Keratinocyte (primary cell): Measurements from ENCODE around the gene TMF1. TPM values are rescaled to one million over a fixed set of nuclear protein-coding genes. Genes with fewer than 3 reads are reported as not detected.

Experiments used
- DNase-seq: peaks from one replicate; pipeline ENCODE4 v3.0.0-alpha.2; 2011; ENCODE audit warnings: low read depth, missing footprints, low spot score
- FAIRE-seq: peaks from 2 replicates; lab custom pipeline; 2011; peaks lifted over from hg19 to GRCh38; lab: Jason Lieb, UNC
- H2AFZ ChIP-seq: 2 replicates; pipeline ENCODE4 v1.6.0; 2012; ENCODE audit warnings: low read length, control low read depth, inconsistent platforms; ENCODE audit not compliant: control insufficient read depth
- H3K27ac ChIP-seq: 2 replicates; pipeline ENCODE4 v1.5.1; 2011; ENCODE audit warnings: low read length; ENCODE audit not compliant: control insufficient read depth, insufficient read depth
- H3K27me3 ChIP-seq: 3 replicates; pipeline ENCODE4 v1.6.0; 2011; ENCODE audit warnings: low read length; ENCODE audit not compliant: control insufficient read depth, insufficient read depth; ENCODE audit errors: extremely low read depth
- H3K36me3 ChIP-seq, 2 experiments: 2 replicates in 1 of 2; 3 replicates in 1 of 2; pipeline ENCODE4 v1.5.1; 2011; ENCODE audit warnings: low read length in 2 of 2, mild to moderate bottlenecking in 1 of 2; ENCODE audit not compliant: control insufficient read depth in 2 of 2, insufficient read depth in 2 of 2; ENCODE audit errors: extremely low read depth in 1 of 2
- H3K4me1 ChIP-seq: 3 replicates; pipeline ENCODE4 v1.5.1; 2011; ENCODE audit warnings: low read length; ENCODE audit not compliant: control insufficient read depth, insufficient read depth; ENCODE audit errors: extremely low read depth
- H3K4me2 ChIP-seq: 3 replicates; pipeline ENCODE4 v1.6.0; 2011; ENCODE audit warnings: low read depth, low read length; ENCODE audit not compliant: control insufficient read depth, insufficient read depth; ENCODE audit errors: extremely low read depth
- H3K4me3 ChIP-seq, 3 experiments: fragments of 200-600 bp in 1 of 3; sonication (generic) in 1 of 3; 2 replicates in 2 of 3; 3 replicates in 1 of 3; pipeline ENCODE4 v1.5.1; 2011 to 2016; ENCODE audit warnings: low read length in 3 of 3, mild to moderate bottlenecking in 3 of 3, control low read depth in 2 of 3, inconsistent platforms in 1 of 3, low read depth in 1 of 3, mixed read lengths in 1 of 3, mixed run types in 1 of 3, moderate library complexity in 1 of 3; ENCODE audit not compliant: control insufficient read depth in 2 of 3, insufficient read depth in 2 of 3; ENCODE audit errors: extremely low read depth in 1 of 3
- H3K79me2 ChIP-seq: 2 replicates; pipeline ENCODE4 v1.6.0; 2012; ENCODE audit warnings: low read length; ENCODE audit not compliant: control insufficient read depth, insufficient read depth
- H3K9ac ChIP-seq: 3 replicates; pipeline ENCODE4 v1.6.0; 2011; ENCODE audit warnings: low read length; ENCODE audit not compliant: control insufficient read depth, insufficient read depth; ENCODE audit errors: extremely low read depth
- H3K9me1 ChIP-seq: 3 replicates; pipeline ENCODE4 v1.6.0; 2011; ENCODE audit warnings: low read length; ENCODE audit not compliant: control insufficient read depth, insufficient read depth; ENCODE audit errors: extremely low read depth
- H3K9me3 ChIP-seq: 2 replicates; pipeline ENCODE4 v1.5.1; 2012; ENCODE audit warnings: low read depth, low read length; ENCODE audit not compliant: control insufficient read depth
- H4K20me1 ChIP-seq: 3 replicates; pipeline ENCODE4 v1.6.0; 2011; ENCODE audit warnings: low read length; ENCODE audit not compliant: control insufficient read depth, insufficient read depth; ENCODE audit errors: extremely low read depth
- EZH2 ChIP-seq: IDR thresholded peaks from one replicate; pipeline ENCODE4 v1.6.1; 2012; ENCODE audit warnings: inconsistent platforms, mild to moderate bottlenecking, low read length, moderate library complexity
- dilution Hi-C: fragments of 300-500 bp; cut with MboI; formaldehyde crosslinking; loops from one replicate; pipeline ENCODE4 v1.7.0; 2020; ENCODE audit warnings: low sequenced_read_pairs; ENCODE audit not compliant: extremely low pct_ligation_motif_present
- polyA plus RNA-seq, 5 experiments: library from polyadenylated mRNA; depleted of rRNA in 3 of 5; stranded (reverse) in 3 of 5; stranded (forward) in 1 of 5; unstranded in 1 of 5; fragments of >200 nt; gene quantifications; 1 replicate in 1 of 5; 2 replicates in 3 of 5; 3 replicates in 1 of 5; pipeline versions ENCODE4 v1.2.1 to v1.2.3, GENCODE V29; 2011 to 2012; ENCODE audit warnings: missing spikeins in 2 of 5, low read depth in 1 of 5, low replicate concordance in 1 of 5
- TF ChIP-seq, protein P1 (sequence below), 3 experiments: IDR thresholded peaks in 1 of 3; conservative IDR thresholded peaks in 1 of 3; optimal IDR thresholded peaks in 1 of 3; 2 replicates in 2 of 3; 3 replicates in 1 of 3; pipeline versions ENCODE3 to v1.5.1; 2011; ENCODE audit warnings: low read length in 3 of 3, mild to moderate bottlenecking in 3 of 3, moderate library complexity in 2 of 3, control low read depth in 1 of 3, inconsistent platforms in 1 of 3; ENCODE audit not compliant: insufficient read depth in 2 of 3; ENCODE audit errors: extremely low read depth in 1 of 3

The TMF1 gene
- polyA plus RNA-seq, 1 donor (not counting 4 experiments of a cell fraction or from before 2014, with no cell fraction given), result 13.7 TPM

DNA sequence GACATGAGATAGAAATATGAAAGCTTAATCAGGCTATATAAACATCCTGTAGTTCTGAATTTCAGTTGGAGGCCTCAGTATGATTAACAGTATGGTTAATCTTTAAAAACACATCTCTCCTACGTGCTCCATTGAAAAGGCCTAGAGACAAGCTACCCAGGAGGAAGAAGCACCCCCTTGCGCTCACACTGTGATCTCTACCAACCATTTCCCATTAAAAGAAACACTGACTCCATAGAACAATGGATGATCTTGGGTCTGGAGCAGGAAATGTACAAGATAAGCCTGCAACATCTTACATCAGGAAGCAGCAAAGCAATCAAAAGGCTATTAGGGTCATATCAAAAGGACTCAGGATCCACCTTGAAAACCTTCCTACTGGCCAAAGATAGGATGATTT is 35.2 kb downstream of the TMF1 start:
- no peak overlapping the region for H3K9ac ChIP-seq
- FAIRE-seq (no peak), DNase-seq (no peak)
- no peak overlapping the region for H3K4me3 ChIP-seq
- peaks cover 0 to 4% of the 10 kb centered on the region in 2 experiments for H3K36me3 ChIP-seq
- H3K4me1 ChIP-seq, result peaks cover 14% of the 10 kb centered on the region
- TF ChIP-seq, protein P1, sequence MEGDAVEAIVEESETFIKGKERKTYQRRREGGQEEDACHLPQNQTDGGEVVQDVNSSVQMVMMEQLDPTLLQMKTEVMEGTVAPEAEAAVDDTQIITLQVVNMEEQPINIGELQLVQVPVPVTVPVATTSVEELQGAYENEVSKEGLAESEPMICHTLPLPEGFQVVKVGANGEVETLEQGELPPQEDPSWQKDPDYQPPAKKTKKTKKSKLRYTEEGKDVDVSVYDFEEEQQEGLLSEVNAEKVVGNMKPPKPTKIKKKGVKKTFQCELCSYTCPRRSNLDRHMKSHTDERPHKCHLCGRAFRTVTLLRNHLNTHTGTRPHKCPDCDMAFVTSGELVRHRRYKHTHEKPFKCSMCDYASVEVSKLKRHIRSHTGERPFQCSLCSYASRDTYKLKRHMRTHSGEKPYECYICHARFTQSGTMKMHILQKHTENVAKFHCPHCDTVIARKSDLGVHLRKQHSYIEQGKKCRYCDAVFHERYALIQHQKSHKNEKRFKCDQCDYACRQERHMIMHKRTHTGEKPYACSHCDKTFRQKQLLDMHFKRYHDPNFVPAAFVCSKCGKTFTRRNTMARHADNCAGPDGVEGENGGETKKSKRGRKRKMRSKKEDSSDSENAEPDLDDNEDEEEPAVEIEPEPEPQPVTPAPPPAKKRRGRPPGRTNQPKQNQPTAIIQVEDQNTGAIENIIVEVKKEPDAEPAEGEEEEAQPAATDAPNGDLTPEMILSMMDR (optimal IDR thresholded peaks at IDR 0.05 in 1 of 3, IDR thresholded peaks at IDR 0.05 in 1 of 3, conservative IDR thresholded peaks at IDR 0.05 in 1 of 3; ENCODE audit: extremely low read depth in 1 of 3, insufficient read depth in 2 of 3, low read length in 3 of 3), result no peak
- no peak for TF ChIP-seq EZH2
- peaks cover 13% of the 10 kb centered on the region for H3K79me2 ChIP-seq
- H3K9me1 ChIP-seq, result no peaks in the 10 kb centered on the region
- dilution Hi-C loops, result no loop called here
- H3K27me3 ChIP-seq, result no peaks in the 10 kb centered on the region
- H4K20me1 ChIP-seq, result no peaks in the 10 kb centered on the region
- H3K4me2 ChIP-seq, result no peak overlapping the region
- no peak overlapping the region for H2AFZ ChIP-seq
- no peaks in the 10 kb centered on the region for H3K9me3 ChIP-seq
- no peak overlapping the region for H3K27ac ChIP-seq

DNA sequence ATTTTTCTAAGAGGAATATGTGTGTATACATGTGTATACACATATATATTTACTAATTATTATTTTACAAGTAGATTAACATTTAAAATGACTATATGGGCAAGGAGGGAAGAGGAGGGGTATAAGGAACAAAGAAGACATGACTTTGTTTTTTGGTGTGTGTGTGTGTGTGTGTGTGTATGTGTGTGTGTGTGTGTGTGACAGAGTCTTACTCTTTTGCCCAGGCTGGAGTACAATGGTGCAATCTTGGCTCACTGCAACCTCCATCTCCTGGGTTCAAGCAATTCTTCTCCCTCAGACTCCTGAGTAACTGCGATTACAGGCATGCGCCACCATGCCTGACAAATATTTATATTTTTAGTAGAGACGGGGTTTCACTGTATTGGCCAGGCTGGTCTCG is 36.0 kb downstream of the TMF1 start:
- Histone ChIP-seq H3K4me3 (no peak overlapping the region), H3K27me3 (no peaks in the 10 kb centered on the region), H4K20me1 (no peaks in the 10 kb centered on the region), H3K9me1 (no peaks in the 10 kb centered on the region), H3K4me1 (peaks cover 21% of the 10 kb centered on the region), H3K9me3 (no peaks in the 10 kb centered on the region), H3K4me2 (no peak overlapping the region), H2AFZ (no peak overlapping the region), H3K9ac (no peak overlapping the region), H3K79me2 (peaks cover 17% of the 10 kb centered on the region), H3K36me3 (peaks cover 0 to 2% of the 10 kb centered on the region in 2 experiments), H3K27ac (no peak overlapping the region)
- no peak for TF ChIP-seq EZH2
- TF ChIP-seq, protein P1 (optimal IDR thresholded peaks at IDR 0.05 in 1 of 3, IDR thresholded peaks at IDR 0.05 in 1 of 3, conservative IDR thresholded peaks at IDR 0.05 in 1 of 3; ENCODE audit: extremely low read depth in 1 of 3, insufficient read depth in 2 of 3, low read length in 3 of 3), result no peak
- no peak for FAIRE-seq
- dilution Hi-C loops, result no loop called here
- DNase-seq, result no peak
